Kidney (tissue), 14 donors: Measurements from ENCODE around the gene HPSE2. TPM values are rescaled to one million over a fixed set of nuclear protein-coding genes. Genes with fewer than 3 reads are reported as not detected.

Experiments used
- DNase-seq, 5 donors: peaks; one replicate each; pipeline ENCODE4 v3.0.0-alpha.2; 2013 to 2020
- FAIRE-seq: peaks from 2 replicates; lab custom pipeline; 2012; peaks lifted over from hg19 to GRCh38; lab: Jason Lieb, UNC
- H3K27ac ChIP-seq, 2 donors: one replicate each; pipeline ENCODE4 v1.7.0; 2013; ENCODE audit warnings: low read depth in 2 of 2, low read length in 2 of 2, inconsistent platforms in 1 of 2
- H3K27me3 ChIP-seq: one replicate; pipeline ENCODE4 v1.7.1; 2013; ENCODE audit warnings: low read length, inconsistent platforms; ENCODE audit not compliant: control insufficient read depth, insufficient read depth
- H3K36me3 ChIP-seq, 3 donors: one replicate each; pipeline versions ENCODE4 v1.7.0 to v1.7.1; 2013; ENCODE audit warnings: low read length in 3 of 3, control low read depth in 1 of 3, inconsistent platforms in 1 of 3; ENCODE audit not compliant: insufficient read depth in 3 of 3, control insufficient read depth in 2 of 3
- H3K4me1 ChIP-seq, 3 donors: one replicate each; pipeline versions ENCODE4 v1.7.0 to v1.7.1; 2013; ENCODE audit warnings: low read length in 3 of 3, inconsistent platforms in 1 of 3, low read depth in 1 of 3; ENCODE audit not compliant: control insufficient read depth in 2 of 3, insufficient read depth in 2 of 3
- H3K4me3 ChIP-seq, 3 donors: one replicate each; pipeline versions ENCODE4 v1.7.0 to v1.8.1; 2013; ENCODE audit warnings: low read length in 3 of 3, control low read depth in 1 of 3, inconsistent platforms in 1 of 3
- H3K9ac ChIP-seq, 3 donors: one replicate each; pipeline versions ENCODE4 v1.7.0 to v1.7.1; 2013; ENCODE audit warnings: low read length in 3 of 3, control low read depth in 1 of 3, inconsistent platforms in 1 of 3
- H3K9me3 ChIP-seq, 3 donors: one replicate each; pipeline versions ENCODE4 v1.7.0 to v1.7.1; 2013; ENCODE audit warnings: low read length in 3 of 3, control low read depth in 1 of 3, inconsistent platforms in 1 of 3; ENCODE audit not compliant: control insufficient read depth in 2 of 3, insufficient read depth in 1 of 3
- intact Hi-C: fragments of 100-400 bp; cut with DNase I; formaldehyde crosslinking; loops from one replicate; pipeline ENCODE4 v1.11.1; 2022
- polyA plus RNA-seq: library from polyadenylated mRNA; stranded (reverse); fragments of 350-450 nt; fragmentation: Illumina TruSeq; extraction: RNeasy Lipid Tissue Mini Kit (QIAGEN cat#74804); gene quantifications from one replicate; pipeline ENCODE4 v1.2.3, GENCODE V29; 2014; ENCODE audit warnings: low read depth, low replicate concordance; ENCODE audit not compliant: insufficient read depth
- total RNA-seq: library from RNA; stranded (reverse); fragmentation: NEBNext Ultra II Directional; extraction: Animal tissue kit (Norgen Biotek cat#: 25700); gene quantifications from one replicate; pipeline ENCODE4 v1.2.1, GENCODE V29; 2021
- TF ChIP-seq, protein P1 (sequence below): IDR thresholded peaks from 3 replicates; pipeline ENCODE4 v1.5.1; 2012; ENCODE audit warnings: mild to moderate bottlenecking, moderate library complexity, borderline replicate concordance; ENCODE audit not compliant: insufficient read depth; ENCODE audit errors: extremely low read depth
- donor health status: control.
- donor health status: control.
- donor health status: control.
- donor health status: control.
- donor health status: control.
- donor health status: DM: yes; HTN: yes; CAD: no.
- donor health status: Normal renal cell carcinoma (clear cell type).

Gene HPSE2
- total and polyA plus RNA-seq, 2 donors from 2014 or later, result 1.4 to 3.0 TPM

DNA sequence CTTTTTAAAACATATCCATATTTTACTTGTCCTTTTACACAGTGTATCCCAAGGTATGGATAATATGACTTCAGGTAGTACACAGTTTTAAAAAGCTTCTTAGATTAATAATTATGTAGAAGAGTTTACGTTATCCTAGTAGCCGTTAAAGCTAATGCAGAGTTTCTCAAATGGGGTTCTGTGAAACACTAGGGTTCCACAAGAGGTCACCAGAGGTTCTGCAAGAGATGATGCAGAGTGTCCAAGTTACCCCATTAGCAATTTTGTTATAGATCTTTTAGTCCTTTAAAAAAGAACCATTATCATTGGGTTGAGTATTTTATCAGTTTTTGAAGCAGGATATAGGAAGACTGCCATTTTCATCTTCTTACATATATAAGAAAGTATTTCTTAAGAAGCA lies 490.0 kb downstream of the HPSE2 start:
- Histone ChIP-seq H3K27ac (no peak overlapping the region), H3K36me3 (no peaks in the 10 kb centered on the region), H3K9me3 (no peaks in the 10 kb centered on the region), H3K4me1 (no peaks in the 10 kb centered on the region), H3K4me3 (no peak overlapping the region), H3K9ac (no peak overlapping the region), H3K27me3 (no peaks in the 10 kb centered on the region)
- intact Hi-C loops, result no loop called here
- TF ChIP-seq, protein P1, sequence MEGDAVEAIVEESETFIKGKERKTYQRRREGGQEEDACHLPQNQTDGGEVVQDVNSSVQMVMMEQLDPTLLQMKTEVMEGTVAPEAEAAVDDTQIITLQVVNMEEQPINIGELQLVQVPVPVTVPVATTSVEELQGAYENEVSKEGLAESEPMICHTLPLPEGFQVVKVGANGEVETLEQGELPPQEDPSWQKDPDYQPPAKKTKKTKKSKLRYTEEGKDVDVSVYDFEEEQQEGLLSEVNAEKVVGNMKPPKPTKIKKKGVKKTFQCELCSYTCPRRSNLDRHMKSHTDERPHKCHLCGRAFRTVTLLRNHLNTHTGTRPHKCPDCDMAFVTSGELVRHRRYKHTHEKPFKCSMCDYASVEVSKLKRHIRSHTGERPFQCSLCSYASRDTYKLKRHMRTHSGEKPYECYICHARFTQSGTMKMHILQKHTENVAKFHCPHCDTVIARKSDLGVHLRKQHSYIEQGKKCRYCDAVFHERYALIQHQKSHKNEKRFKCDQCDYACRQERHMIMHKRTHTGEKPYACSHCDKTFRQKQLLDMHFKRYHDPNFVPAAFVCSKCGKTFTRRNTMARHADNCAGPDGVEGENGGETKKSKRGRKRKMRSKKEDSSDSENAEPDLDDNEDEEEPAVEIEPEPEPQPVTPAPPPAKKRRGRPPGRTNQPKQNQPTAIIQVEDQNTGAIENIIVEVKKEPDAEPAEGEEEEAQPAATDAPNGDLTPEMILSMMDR, result no peak
- FAIRE-seq, result no peak
- DNase-seq, result no peak

DNA sequence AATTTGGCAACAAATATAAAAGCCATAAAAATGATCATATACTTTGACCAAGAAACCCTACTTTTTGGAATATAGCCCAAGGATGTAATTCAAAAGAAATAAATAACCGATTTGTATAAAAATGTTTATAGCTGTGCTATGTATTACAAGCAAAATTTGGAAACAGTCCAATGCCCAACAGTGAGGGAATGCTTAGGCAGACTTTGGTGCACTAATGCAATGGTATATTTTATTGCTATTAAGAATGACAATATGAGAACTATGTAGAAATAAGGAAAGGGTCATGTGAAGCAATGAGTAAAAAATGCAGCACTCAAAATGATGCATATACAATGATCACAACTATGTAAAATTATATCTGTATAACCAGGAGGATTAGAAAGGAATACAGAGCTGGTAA lies 515.1 kb downstream of the HPSE2 start:
- FAIRE-seq (no peak), DNase-seq (no peak)
- Histone ChIP-seq H3K36me3 (no peaks in the 10 kb centered on the region), H3K27me3 (no peaks in the 10 kb centered on the region), H3K9me3 (no peaks in the 10 kb centered on the region), H3K4me3 (no peak overlapping the region), H3K4me1 (no peaks in the 10 kb centered on the region), H3K9ac (no peak overlapping the region), H3K27ac (no peak overlapping the region)
- TF ChIP-seq, protein P1, result no peak
- intact Hi-C loops, result no loop called here

DNA sequence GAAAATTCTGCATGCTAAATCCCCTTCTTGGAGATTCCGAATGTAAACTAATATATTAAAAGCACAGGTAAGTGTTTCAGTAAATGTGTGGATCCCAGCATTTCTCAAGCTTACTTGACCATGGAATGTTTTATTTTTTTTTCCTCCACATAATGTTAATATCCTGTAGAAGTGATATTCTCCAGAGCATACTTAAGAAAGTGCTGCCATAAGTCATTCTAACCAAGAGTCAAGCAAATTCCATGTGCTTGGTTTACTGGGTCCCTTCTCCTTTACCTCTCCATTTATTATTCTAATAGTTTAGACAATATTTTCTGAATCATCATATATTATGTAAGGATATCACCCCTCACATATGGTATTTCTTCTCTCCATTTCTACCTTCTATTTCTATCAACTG lies 522.1 kb downstream of the HPSE2 start:
- Histone ChIP-seq H3K9ac (no peak overlapping the region), H3K36me3 (no peaks in the 10 kb centered on the region), H3K27ac (no peak overlapping the region), H3K9me3 (no peaks in the 10 kb centered on the region), H3K4me1 (no peaks in the 10 kb centered on the region), H3K27me3 (no peaks in the 10 kb centered on the region), H3K4me3 (no peak overlapping the region)
- intact Hi-C loops, result no loop called here
- TF ChIP-seq, protein P1, result no peak
- no peak for DNase-seq
- no peak for FAIRE-seq

DNA sequence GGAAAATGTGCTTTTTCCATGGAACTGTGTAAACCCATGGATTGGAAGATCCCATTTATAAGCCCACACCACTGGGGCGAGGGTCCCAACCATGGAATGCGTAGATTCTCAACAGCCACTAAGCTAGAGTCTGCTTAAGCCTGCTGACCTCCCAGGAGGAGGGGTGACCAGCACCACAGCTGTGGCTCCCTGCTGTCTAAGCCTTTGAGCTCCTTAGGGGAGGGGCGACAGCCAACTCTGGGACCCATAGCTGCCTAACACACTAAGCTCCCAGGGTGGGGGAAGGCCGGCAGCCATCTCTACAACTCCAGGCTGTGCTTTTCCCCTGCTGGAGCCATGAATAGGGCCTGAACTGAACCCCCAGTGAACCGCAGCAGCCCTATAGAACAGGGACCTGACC lies 539.1 kb downstream of the HPSE2 start:
- DNase-seq (no peak), FAIRE-seq (no peak)
- no peaks in the 10 kb centered on the region for H3K4me1 ChIP-seq
- no peak overlapping the region for H3K9ac ChIP-seq
- no peaks in the 10 kb centered on the region for H3K36me3 ChIP-seq
- H3K27me3 ChIP-seq, result no peaks in the 10 kb centered on the region
- TF ChIP-seq, protein P1, result no peak
- no peaks in the 10 kb centered on the region for H3K9me3 ChIP-seq
- intact Hi-C loops, result no loop called here
- no peak overlapping the region for H3K27ac ChIP-seq
- H3K4me3 ChIP-seq, result no peak overlapping the region
